IMR-90 (cell line): ENCODE measurements around the gene PLD2. TPM values are rescaled to one million over a fixed set of nuclear protein-coding genes. Genes with fewer than 3 reads are reported as not detected.

Source experiments
- ATAC-seq: fragments of 200-7000 bp; cut with Tn5 transposase; 2 replicates; pipeline ENCODE4 v1.9.1; 2020; ENCODE audit warnings: low read depth, mild to moderate bottlenecking, moderate library complexity
- BruUV-seq: library from RNA; stranded (reverse); fragments of 400-500 nt; replicated peaks from 2 replicates; lab custom pipeline; 2021; lab: Mats Ljungman, UMichigan
- CTCF ChIA-PET: fragments of 300-600 bp; formaldehyde crosslinking; extraction: SDS; loops from one replicate; lab custom pipeline; 2021; ENCODE audit warnings: antibody characterized with exemption; lab: Yijun Ruan, JAX
- POLR2A ChIA-PET: fragments of 300-600 bp; sonication (Branson Sonifier 250); formaldehyde crosslinking; loops from one replicate; lab custom pipeline; 2022; ENCODE audit warnings: antibody characterized with exemption; ENCODE audit not compliant: unreplicated experiment; lab: Charles Lee
- DNase-seq: peaks from one replicate; pipeline ENCODE4 v3.0.0; 2013
- H2AFZ ChIP-seq: replicated peaks from 2 replicates; pipeline ENCODE3; 2013; ENCODE audit warnings: low read length, mild to moderate bottlenecking; ENCODE audit not compliant: poor library complexity
- H2AK5ac ChIP-seq: 2 replicates; pipeline ENCODE4 v1.6.1; 2013; ENCODE audit warnings: low read depth, low read length, inconsistent platforms
- H2AK9ac ChIP-seq: replicated peaks from 2 replicates; pipeline ENCODE3; 2013; ENCODE audit warnings: mild to moderate bottlenecking, low read depth, low read length, moderate library complexity; ENCODE audit not compliant: poor library complexity
- H2BK120ac ChIP-seq: 2 replicates; pipeline ENCODE4 v1.6.1; 2013; ENCODE audit warnings: low read depth, low read length, inconsistent platforms
- H2BK15ac ChIP-seq: 3 replicates; pipeline ENCODE4 v1.6.1; 2013; ENCODE audit warnings: low read depth, low read length, inconsistent platforms
- H2BK20ac ChIP-seq: 2 replicates; pipeline ENCODE4 v1.6.1; 2013; ENCODE audit warnings: low read depth, mild to moderate bottlenecking, inconsistent platforms, low read length, moderate library complexity
- H2BK5ac ChIP-seq: 2 replicates; pipeline ENCODE4 v1.6.1; 2013; ENCODE audit warnings: mild to moderate bottlenecking, low read depth, low read length, inconsistent platforms; ENCODE audit not compliant: poor library complexity, severe bottlenecking
- H3K14ac ChIP-seq: replicated peaks from 2 replicates; pipeline ENCODE4 v1.6.1; 2013; ENCODE audit warnings: low read depth, low read length, inconsistent platforms
- H3K18ac ChIP-seq: 2 replicates; pipeline ENCODE4 v1.6.1; 2013; ENCODE audit warnings: low read depth, low read length, control low read depth
- H3K23ac ChIP-seq: 2 replicates; pipeline ENCODE4 v1.6.1; 2013; ENCODE audit warnings: low read depth, low read length, inconsistent platforms
- H3K27ac ChIP-seq: 2 replicates; pipeline ENCODE4 v1.5.1; 2013; ENCODE audit warnings: mild to moderate bottlenecking, control low read depth, low read length; ENCODE audit not compliant: insufficient read depth
- H3K27me3 ChIP-seq: 2 replicates; pipeline ENCODE4 v1.6.1; 2013; ENCODE audit warnings: low read length; ENCODE audit not compliant: control insufficient read depth, insufficient read depth
- H3K36me3 ChIP-seq: 2 replicates; pipeline ENCODE4 v1.6.1; 2013; ENCODE audit warnings: low read length, mixed read lengths; ENCODE audit not compliant: control insufficient read depth, insufficient read depth
- H3K4ac ChIP-seq: 2 replicates; pipeline ENCODE4 v1.6.1; 2013; ENCODE audit warnings: low read depth, low read length, inconsistent platforms
- H3K4me1 ChIP-seq: 2 replicates; pipeline ENCODE4 v1.6.1; 2013; ENCODE audit warnings: low read length, mixed read lengths; ENCODE audit not compliant: control insufficient read depth, insufficient read depth
- H3K4me2 ChIP-seq: 2 replicates; pipeline ENCODE4 v1.6.1; 2013; ENCODE audit warnings: low read depth, mild to moderate bottlenecking, control low read depth, low read length, moderate library complexity
- H3K4me3 ChIP-seq: 2 replicates; pipeline ENCODE4 v1.5.1; 2013; ENCODE audit warnings: low read depth, mild to moderate bottlenecking, control low read depth, low read length, moderate library complexity; ENCODE audit not compliant: insufficient read depth
- H3K56ac ChIP-seq: 2 replicates; pipeline ENCODE4 v1.6.1; 2013; ENCODE audit warnings: low read length, inconsistent platforms; ENCODE audit not compliant: insufficient read depth; ENCODE audit errors: extremely low read depth
- H3K79me1 ChIP-seq, 2 experiments: 2 replicates each; pipeline ENCODE4 v1.6.1; 2013; ENCODE audit warnings: low read length in 2 of 2, inconsistent platforms in 1 of 2, low read depth in 1 of 2
- H3K9ac ChIP-seq: 2 replicates; pipeline ENCODE4 v1.6.1; 2013; ENCODE audit warnings: low read depth, low read length, control low read depth
- H3K9me1 ChIP-seq: 2 replicates; pipeline ENCODE4 v1.6.1; 2013; ENCODE audit warnings: low read length, inconsistent platforms; ENCODE audit not compliant: insufficient read depth
- H3K9me3 ChIP-seq: 2 replicates; pipeline ENCODE4 v1.6.1; 2013; ENCODE audit warnings: low read length; ENCODE audit not compliant: control insufficient read depth, insufficient read depth
- H4K20me1 ChIP-seq: 2 replicates; pipeline ENCODE4 v1.6.1; 2013; ENCODE audit warnings: low read length, inconsistent platforms; ENCODE audit not compliant: insufficient read depth
- H4K5ac ChIP-seq: 2 replicates; pipeline ENCODE4 v1.6.1; 2013; ENCODE audit warnings: mild to moderate bottlenecking, low read depth, low read length, control low read depth
- H4K8ac ChIP-seq, 2 experiments: 2 replicates each; pipeline ENCODE4 v1.6.1; 2013; ENCODE audit warnings: low read depth in 2 of 2, low read length in 2 of 2, control low read depth in 1 of 2, inconsistent platforms in 1 of 2
- H4K91ac ChIP-seq: 2 replicates; pipeline ENCODE4 v1.6.1; 2013; ENCODE audit warnings: low read depth, low read length, inconsistent platforms; ENCODE audit not compliant: insufficient read depth
- MAFK ChIP-seq: IDR thresholded peaks from 2 replicates; pipeline ENCODE4 v1.6.1; 2012; ENCODE audit warnings: low read depth, low read length, improper control_type of control experiment
- RCOR1 ChIP-seq: IDR thresholded peaks from 2 replicates; pipeline ENCODE4 v1.6.1; 2012; ENCODE audit warnings: mild to moderate bottlenecking, low read length, improper control_type of control experiment; ENCODE audit not compliant: insufficient replicate concordance
- WGBS, 2 experiments: methylation state at CpG; one replicate each; pipeline versions ENCODE4 v1.1.5 to v1.1.7; 2013; ENCODE audit warnings: missing lambda C conversion rate in 2 of 2; ENCODE audit not compliant: insufficient read length in 1 of 2; ENCODE audit errors: extremely low coverage in 2 of 2; 5-methylcytosine and 5-hydroxymethylcytosine counted together
- dilution Hi-C: fragments of 300-500 bp; cut with HindIII; formaldehyde crosslinking; loops from one replicate; pipeline ENCODE4 v1.14.3; 2018; ENCODE audit warnings: low sequenced_read_pairs; ENCODE audit not compliant: unreplicated experiment
- in situ Hi-C: fragments of 300-500 bp; cut with MboI; formaldehyde crosslinking; loops from 3 replicates; pipeline ENCODE4 v1.14.3; 2019; ENCODE audit warnings: low sequenced_read_pairs, inconsistent platforms, mixed read lengths
- intact Hi-C: fragments of 100-400 bp; cut with micrococcal nuclease; formaldehyde crosslinking; loops from 2 replicates; pipeline ENCODE4 v1.10.0; 2022
- polyA plus RNA-seq, 3 experiments: library from polyadenylated mRNA; depleted of rRNA; stranded (reverse); fragments of >200 nt; gene quantifications; 2 replicates each; pipeline ENCODE4 v1.2.3, GENCODE V29; 2012; ENCODE audit warnings: low replicate concordance in 1 of 3
- total RNA-seq: library from RNA; depleted of rRNA; stranded (reverse); fragments of >200 nt; gene quantifications from 2 replicates; pipeline ENCODE4 v1.2.3, GENCODE V29; 2012

PLD2 gene
- total and polyA plus RNA-seq, 2 of the 4 experiments (the other 2 are of a cell fraction), result 12.5 to 28.0 TPM

DNA sequence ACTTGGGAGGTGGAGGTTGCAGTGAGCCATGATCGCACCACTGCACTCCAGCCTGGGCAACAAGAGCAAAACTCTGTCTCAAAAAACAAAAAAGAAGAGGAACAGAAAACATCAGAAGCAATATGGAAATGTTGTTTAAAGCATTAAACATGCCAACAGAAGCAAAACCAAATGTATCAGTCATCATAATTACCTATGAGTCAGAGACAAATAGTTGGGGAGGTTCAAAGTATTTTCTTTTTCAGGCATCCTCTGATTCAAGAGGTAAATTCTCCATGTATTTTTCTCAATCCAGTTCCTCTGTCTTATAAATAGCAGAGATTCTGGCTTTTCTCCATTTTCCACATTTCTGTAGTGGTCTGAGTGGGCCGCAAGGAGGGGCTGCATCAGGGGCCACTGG lies 37.3 kb upstream of the PLD2 start:
- Histone ChIP-seq H3K14ac (no peak overlapping the region), H4K20me1 (no peaks in the 10 kb centered on the region; the same call in 1 of the 2 replicates), H2BK20ac (no peak overlapping the region), H2BK120ac (no peak overlapping the region), H3K27ac (no peak overlapping the region), H2BK15ac (no peak overlapping the region), H2BK5ac (no peak overlapping the region), H3K79me1 (no peaks in the 10 kb centered on the region), H3K56ac (no peak overlapping the region), H3K9me1 (no peaks in the 10 kb centered on the region), H4K8ac (no peak overlapping the region), H3K23ac (no peak overlapping the region), H2AK9ac (no peak overlapping the region), H2AFZ (no peak overlapping the region), H3K27me3 (peaks cover 26% of the 10 kb centered on the region), H3K9ac (no peak overlapping the region), H3K4me2 (no peak overlapping the region), H3K4me1 (no peaks in the 10 kb centered on the region), H3K4me3 (no peak overlapping the region), H3K9me3 (no peaks in the 10 kb centered on the region), H4K5ac (no peak overlapping the region), H2AK5ac (no peak overlapping the region), H3K4ac (no peak overlapping the region), H3K36me3 (no peaks in the 10 kb centered on the region), H4K91ac (no peak overlapping the region), H3K18ac (no peak overlapping the region)
- no CpG with 5 or more reads among the region's 2 CpGs for WGBS, 2 experiments
- CTCF ChIA-PET, result no interaction called here
- DNase-seq (no peak), ATAC-seq (no peak)
- intact Hi-C loops, result loop anchor here (2.0 kb wide), 1 partner anchor 39 kb away; the partner anchor contains the start of gene MED11
- POLR2A ChIA-PET, result no interaction called here
- no TSS peak for BruUV-seq
- TF ChIP-seq RCOR1, result no peak
- 0 out of 2 replicates have a peak, but pooled peaks have one; percentile 6 for TF ChIP-seq MAFK
- in situ Hi-C loops, result no loop called here
- dilution Hi-C loops, result no loop called here
